Astrocyte (in vitro differentiated cells and primary cell): ENCODE measurements around the gene CD300A. TPM values are rescaled to one million over a fixed set of nuclear protein-coding genes. Genes with fewer than 3 reads are reported as not detected.

Experiments used
- DNase-seq: peaks from one replicate; pipeline ENCODE4 v3.0.0-alpha.2; 2010; ENCODE audit warnings: low read depth
- FAIRE-seq: peaks from 2 replicates; lab custom pipeline; 2011; peaks lifted over from hg19 to GRCh38; lab: Jason Lieb, UNC
- H2AFZ ChIP-seq: 2 replicates; pipeline ENCODE4 v1.6.0; 2012; ENCODE audit warnings: low read depth, low read length, inconsistent platforms
- H3K27ac ChIP-seq: 2 replicates; pipeline ENCODE4 v1.5.1; 2011; ENCODE audit warnings: low read depth, low read length, inconsistent platforms
- H3K27me3 ChIP-seq: 2 replicates; pipeline ENCODE4 v1.6.0; 2011; ENCODE audit warnings: low read length, inconsistent platforms; ENCODE audit not compliant: insufficient read depth
- H3K36me3 ChIP-seq: 2 replicates; pipeline ENCODE4 v1.5.1; 2011; ENCODE audit warnings: low read length, inconsistent platforms; ENCODE audit not compliant: insufficient read depth
- H3K4me1 ChIP-seq: 2 replicates; pipeline ENCODE4 v1.5.1; 2011; ENCODE audit warnings: low read length, inconsistent platforms; ENCODE audit not compliant: insufficient read depth
- H3K4me2 ChIP-seq: 2 replicates; pipeline ENCODE4 v1.6.0; 2012; ENCODE audit warnings: low read length, inconsistent platforms
- H3K4me3 ChIP-seq: 2 replicates; pipeline ENCODE4 v1.5.1; 2011; ENCODE audit warnings: low read depth, mild to moderate bottlenecking, low read length, inconsistent platforms; ENCODE audit not compliant: insufficient read depth
- H3K79me2 ChIP-seq: 2 replicates; pipeline ENCODE4 v1.6.0; 2012; ENCODE audit warnings: mild to moderate bottlenecking, low read length, inconsistent platforms; ENCODE audit not compliant: insufficient read depth
- H3K9ac ChIP-seq: 2 replicates; pipeline ENCODE4 v1.6.0; 2012; ENCODE audit warnings: mild to moderate bottlenecking, low read length, inconsistent platforms
- H3K9me3 ChIP-seq: 2 replicates; pipeline ENCODE4 v1.5.1; 2012; ENCODE audit warnings: low read depth, mild to moderate bottlenecking, low read length, inconsistent platforms; ENCODE audit not compliant: insufficient read depth
- H4K20me1 ChIP-seq: 2 replicates; pipeline ENCODE4 v1.6.0; 2012; ENCODE audit warnings: low read length, inconsistent platforms; ENCODE audit not compliant: insufficient read depth
- H3K27ac Mint-ChIP-seq: one replicate; pipeline ENCODE4 v1.8.0; 2021; ENCODE audit warnings: mild to moderate bottlenecking, mixed read lengths; ENCODE audit not compliant: unreplicated experiment
- H3K27me3 Mint-ChIP-seq: one replicate; pipeline ENCODE4 v1.8.0; 2021; ENCODE audit warnings: low read depth, mixed read lengths; ENCODE audit not compliant: unreplicated experiment
- H3K36me3 Mint-ChIP-seq: one replicate; pipeline ENCODE4 v1.8.0; 2021; ENCODE audit warnings: low read depth, mixed read lengths; ENCODE audit not compliant: unreplicated experiment
- H3K4me1 Mint-ChIP-seq: one replicate; pipeline ENCODE4 v1.8.0; 2021; ENCODE audit warnings: low read depth, mixed read lengths; ENCODE audit not compliant: unreplicated experiment
- H3K4me3 Mint-ChIP-seq: one replicate; pipeline ENCODE4 v1.8.0; 2021; ENCODE audit warnings: mild to moderate bottlenecking, moderate library complexity, mixed read lengths; ENCODE audit not compliant: unreplicated experiment
- H3K9me3 Mint-ChIP-seq: one replicate; pipeline ENCODE4 v1.8.0; 2021; ENCODE audit warnings: mild to moderate bottlenecking, mixed read lengths; ENCODE audit not compliant: unreplicated experiment
- EZH2 ChIP-seq: IDR thresholded peaks from 2 replicates; pipeline ENCODE4 v1.6.1; 2012; ENCODE audit warnings: mild to moderate bottlenecking, low read length, inconsistent platforms; ENCODE audit not compliant: insufficient read depth
- total RNA-seq: library from RNA; stranded (reverse); gene quantifications from 2 replicates; pipeline ENCODE4 v1.2.1, GENCODE V29; 2021
- TF ChIP-seq, protein P1 (sequence below): IDR thresholded peaks from 2 replicates; pipeline ENCODE4 v1.5.1; 2011; ENCODE audit warnings: low read depth, mild to moderate bottlenecking, inconsistent platforms, low read length, moderate library complexity; ENCODE audit not compliant: insufficient read depth

Gene CD300A
- total RNA-seq, 1 donor from 2014 or later: not detected

DNA sequence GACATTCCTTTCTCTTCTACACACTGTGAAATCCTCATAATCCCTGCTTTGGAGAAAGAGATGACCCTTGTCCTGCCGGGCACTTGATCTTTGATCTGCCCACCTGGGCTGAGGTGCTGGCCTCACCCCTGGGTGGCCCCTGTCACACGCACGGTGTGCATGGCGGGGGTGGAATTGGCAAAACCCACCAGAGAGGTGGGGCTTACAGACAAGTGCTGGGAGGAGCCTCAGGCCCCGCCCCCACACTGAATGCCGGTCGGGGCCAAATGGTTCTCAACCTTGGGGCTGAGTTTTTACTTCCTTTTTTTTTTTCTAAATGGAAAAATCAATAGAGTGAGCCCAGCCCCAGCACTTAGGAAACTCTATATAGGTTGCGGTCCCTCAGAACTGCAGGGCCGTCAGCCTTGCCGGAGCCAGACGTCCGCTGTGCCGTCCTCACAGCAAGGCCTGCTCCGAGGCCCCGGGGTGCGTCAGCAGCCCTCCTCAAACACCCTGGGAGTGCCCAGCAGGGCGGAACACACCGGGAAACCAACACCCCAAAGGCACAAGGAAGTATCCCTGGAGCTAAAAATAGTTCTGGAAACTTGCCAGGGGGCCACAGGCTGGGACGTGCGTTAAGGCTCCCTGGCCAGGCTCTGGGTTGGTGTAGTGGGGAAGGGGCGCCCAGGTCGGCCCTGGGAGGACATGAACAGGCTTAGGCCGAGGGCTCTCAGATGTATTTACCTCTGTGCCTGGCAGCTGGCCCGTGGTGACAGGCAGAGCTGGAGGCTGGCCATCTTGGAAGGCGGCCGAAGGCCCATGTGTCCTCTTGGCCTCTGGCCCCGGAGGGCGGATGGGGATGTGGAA is 23.5 kb upstream of the CD300A start:
- H3K27ac Mint-ChIP-seq: peak overlapping the region; percentile 53
- H3K79me2 ChIP-seq: no peaks in the 10 kb centered on the region
- no peaks in the 10 kb centered on the region for H3K27me3 ChIP-seq
- no peak overlapping the region for H3K9ac ChIP-seq
- no peak overlapping the region for H3K4me3 ChIP-seq
- H3K4me1 ChIP-seq: peaks cover 4% of the 10 kb centered on the region
- no peaks in the 10 kb centered on the region for H3K9me3 ChIP-seq
- H3K36me3 Mint-ChIP-seq: peaks cover 37% of the 10 kb centered on the region
- H3K4me3 Mint-ChIP-seq: no peak overlapping the region
- DNase-seq: no peak
- H3K9me3 Mint-ChIP-seq: peaks cover 6% of the 10 kb centered on the region
- no peak overlapping the region for H2AFZ ChIP-seq
- peaks cover 6% of the 10 kb centered on the region for H3K4me1 Mint-ChIP-seq
- no peak overlapping the region for H3K27ac ChIP-seq
- peak overlapping the region; percentile 26 for H3K4me2 ChIP-seq
- TF ChIP-seq, protein P1, sequence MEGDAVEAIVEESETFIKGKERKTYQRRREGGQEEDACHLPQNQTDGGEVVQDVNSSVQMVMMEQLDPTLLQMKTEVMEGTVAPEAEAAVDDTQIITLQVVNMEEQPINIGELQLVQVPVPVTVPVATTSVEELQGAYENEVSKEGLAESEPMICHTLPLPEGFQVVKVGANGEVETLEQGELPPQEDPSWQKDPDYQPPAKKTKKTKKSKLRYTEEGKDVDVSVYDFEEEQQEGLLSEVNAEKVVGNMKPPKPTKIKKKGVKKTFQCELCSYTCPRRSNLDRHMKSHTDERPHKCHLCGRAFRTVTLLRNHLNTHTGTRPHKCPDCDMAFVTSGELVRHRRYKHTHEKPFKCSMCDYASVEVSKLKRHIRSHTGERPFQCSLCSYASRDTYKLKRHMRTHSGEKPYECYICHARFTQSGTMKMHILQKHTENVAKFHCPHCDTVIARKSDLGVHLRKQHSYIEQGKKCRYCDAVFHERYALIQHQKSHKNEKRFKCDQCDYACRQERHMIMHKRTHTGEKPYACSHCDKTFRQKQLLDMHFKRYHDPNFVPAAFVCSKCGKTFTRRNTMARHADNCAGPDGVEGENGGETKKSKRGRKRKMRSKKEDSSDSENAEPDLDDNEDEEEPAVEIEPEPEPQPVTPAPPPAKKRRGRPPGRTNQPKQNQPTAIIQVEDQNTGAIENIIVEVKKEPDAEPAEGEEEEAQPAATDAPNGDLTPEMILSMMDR: no peak
- no peak for TF ChIP-seq EZH2
- no peaks in the 10 kb centered on the region for H3K27me3 Mint-ChIP-seq
- H3K36me3 ChIP-seq: no peaks in the 10 kb centered on the region
- no peaks in the 10 kb centered on the region for H4K20me1 ChIP-seq
- FAIRE-seq: no peak

DNA sequence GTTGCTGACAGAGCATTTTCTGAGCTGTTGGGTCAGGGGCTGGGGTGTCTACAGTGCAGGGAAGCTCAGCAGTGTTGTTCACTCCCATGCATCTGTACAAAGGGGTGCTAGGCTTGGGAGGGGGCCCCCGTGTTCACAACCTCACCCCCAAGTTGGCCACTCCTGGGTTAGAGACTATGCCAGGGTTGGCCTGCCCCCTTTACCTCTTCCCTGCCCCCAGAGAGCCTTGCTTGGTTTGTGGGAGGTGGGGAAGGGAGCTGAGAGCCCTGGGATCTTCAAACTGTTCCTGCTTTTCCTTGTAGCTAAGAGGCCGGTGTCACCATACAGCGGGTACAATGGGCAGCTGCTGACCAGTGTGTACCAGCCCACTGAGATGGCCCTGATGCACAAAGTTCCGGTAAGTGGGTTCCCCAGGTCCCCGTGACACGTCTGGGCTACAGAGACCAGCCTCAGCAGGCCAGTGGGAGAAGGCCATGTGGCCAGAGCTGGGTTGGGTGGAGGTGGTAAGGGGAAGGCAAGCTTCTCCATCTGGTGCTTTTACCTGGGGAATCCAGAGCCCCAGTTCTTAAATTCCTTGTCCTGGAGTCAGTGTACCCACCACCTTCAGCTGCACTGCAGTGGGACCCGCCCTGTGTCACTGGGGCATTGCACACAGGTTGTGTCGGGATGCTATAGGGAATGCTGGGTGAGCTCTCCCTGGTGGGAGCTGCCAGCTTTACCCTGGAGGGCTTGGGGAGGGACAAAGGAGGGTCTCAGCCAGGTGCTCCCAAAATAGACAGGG is 22.7 kb upstream of the CD300A start:
- Histone ChIP-seq H2AFZ (no peak overlapping the region), H3K79me2 (no peaks in the 10 kb centered on the region), H3K9me3 (no peaks in the 10 kb centered on the region), H3K27ac (no peak overlapping the region), H4K20me1 (no peaks in the 10 kb centered on the region), H3K4me3 (no peak overlapping the region), H3K36me3 (no peaks in the 10 kb centered on the region), H3K27me3 (no peaks in the 10 kb centered on the region), H3K4me1 (peaks cover 4% of the 10 kb centered on the region), H3K4me2 (no peak overlapping the region), H3K9ac (no peak overlapping the region)
- Mint-ChIP-seq H3K9me3 (peaks cover 4% of the 10 kb centered on the region), H3K27ac (no peak overlapping the region), H3K36me3 (peaks cover 34% of the 10 kb centered on the region), H3K4me3 (no peak overlapping the region), H3K4me1 (peaks cover 6% of the 10 kb centered on the region), H3K27me3 (no peaks in the 10 kb centered on the region)
- DNase-seq (no peak), FAIRE-seq (no peak)
- no peak for TF ChIP-seq EZH2
- TF ChIP-seq, protein P1: no peak
